GM12878 (cell line): ENCODE results near the gene HSBP1L1. TPM values are rescaled to one million over a fixed set of nuclear protein-coding genes. Genes with fewer than 3 reads are reported as not detected.

ENCODE experiments used
- ATAC-seq: fragments of 200-7000 bp; cut with Tn5 transposase; 3 replicates; pipeline ENCODE4 v1.9.1; 2020; ENCODE audit warnings: mild to moderate bottlenecking, moderate library complexity
- BruUV-seq: library from RNA; stranded (reverse); fragments of 400-500 nt; replicated peaks from 2 replicates; lab custom pipeline; 2021; lab: Mats Ljungman, UMichigan
- CTCF ChIA-PET: fragments of 300-600 bp; sonication (Branson Sonifier 250); formaldehyde crosslinking; extraction: SDS; loops from one replicate; lab custom pipeline; 2021; ENCODE audit warnings: inconsistent platforms; lab: Yijun Ruan, JAX
- POLR2A ChIA-PET: fragments of 350-600 bp; formaldehyde crosslinking; extraction: SDS; loops from one replicate; lab custom pipeline; 2021; ENCODE audit warnings: inconsistent platforms; lab: Charles Lee
- RAD21 ChIA-PET: fragments of 300-600 bp; sonication (Branson Sonifier 250); formaldehyde crosslinking; loops from one replicate; lab custom pipeline; 2023; ENCODE audit warnings: antibody characterized with exemption; ENCODE audit not compliant: unreplicated experiment; lab: Charles Lee
- SMC1A ChIA-PET: fragments of 300-600 bp; sonication (Branson Sonifier 250); formaldehyde crosslinking; loops from one replicate; lab custom pipeline; 2023; ENCODE audit not compliant: unreplicated experiment, uncharacterized antibody; lab: Charles Lee
- DNase-seq: peaks from one replicate; pipeline ENCODE4 v3.0.0-alpha.2; 2011; ENCODE audit warnings: low read depth, low spot score
- FAIRE-seq: peaks from 3 replicates; lab custom pipeline; 2011; peaks lifted over from hg19 to GRCh38; lab: Jason Lieb, UNC
- H2AFZ ChIP-seq: 2 replicates; pipeline ENCODE4 v1.6.0; 2011; ENCODE audit warnings: low read depth, low read length, control low read depth; ENCODE audit not compliant: control insufficient read depth
- H3K27ac ChIP-seq: 2 replicates; pipeline ENCODE4 v1.5.1; 2011; ENCODE audit warnings: control low read depth; ENCODE audit not compliant: control insufficient read depth, insufficient read depth
- H3K27me3 ChIP-seq, 2 experiments: replicated peaks in 1 of 2; 2 replicates each; pipeline versions ENCODE4 v1.6.0 to v1.6.1; 2011; ENCODE audit warnings: low read length in 1 of 2; ENCODE audit not compliant: control insufficient read depth in 2 of 2, insufficient read depth in 2 of 2
- H3K36me3 ChIP-seq, 2 experiments: 2 replicates each; pipeline ENCODE4 v1.5.1; 2011; ENCODE audit warnings: low read length in 1 of 2; ENCODE audit not compliant: control insufficient read depth in 2 of 2, insufficient read depth in 2 of 2
- H3K4me1 ChIP-seq: 2 replicates; pipeline ENCODE4 v1.6.1; 2011; ENCODE audit warnings: mild to moderate bottlenecking, low read length, moderate library complexity, mixed read lengths; ENCODE audit not compliant: control insufficient read depth, insufficient read depth
- H3K4me2 ChIP-seq: 2 replicates; pipeline ENCODE4 v1.6.0; 2011; ENCODE audit warnings: control low read depth; ENCODE audit not compliant: control insufficient read depth, insufficient read depth
- H3K4me3 ChIP-seq: fragments of 200-600 bp; sonication (generic); 2 replicates; pipeline ENCODE4 v1.5.1; 2016
- H3K79me2 ChIP-seq: 2 replicates; pipeline ENCODE4 v1.6.0; 2011; ENCODE audit warnings: low read length; ENCODE audit not compliant: control insufficient read depth, insufficient read depth
- H3K9ac ChIP-seq: 2 replicates; pipeline ENCODE4 v1.8.0; 2011; ENCODE audit warnings: low read length, control low read depth, mixed read lengths; ENCODE audit not compliant: control insufficient read depth, insufficient read depth
- H3K9me3 ChIP-seq: replicated peaks from 3 replicates; pipeline ENCODE4 v1.5.1; 2011; ENCODE audit warnings: mild to moderate bottlenecking, low read length; ENCODE audit not compliant: control insufficient read depth, insufficient read depth
- H4K20me1 ChIP-seq: 2 replicates; pipeline ENCODE4 v1.6.0; 2011; ENCODE audit not compliant: control insufficient read depth, insufficient read depth
- SUPT20H ChIP-seq: IDR thresholded peaks from 2 replicates; pipeline ENCODE4 v1.6.1; 2011; ENCODE audit warnings: low read depth, mild to moderate bottlenecking, low read length, moderate library complexity, borderline replicate concordance; ENCODE audit not compliant: control insufficient read depth
- ZNF24 ChIP-seq: fragments of 450-650 bp; IDR thresholded peaks from 2 replicates; pipeline ENCODE4 v1.6.1; 2017; ENCODE audit warnings: antibody characterized with exemption, mild to moderate bottlenecking
- ZNF622 ChIP-seq: fragments of 450-650 bp; IDR thresholded peaks from 2 replicates; pipeline ENCODE4 v1.6.1; 2017; ENCODE audit warnings: mild to moderate bottlenecking, inconsistent platforms
- WGBS: methylation state at CpG from one replicate; pipeline ENCODE4 v1.1.6; 2016; ENCODE audit warnings: low lambda C conversion rate; ENCODE audit not compliant: insufficient replicate concordance, insufficient coverage; ENCODE audit errors: missing lambda C conversion rate; 5-methylcytosine and 5-hydroxymethylcytosine counted together
- in situ Hi-C: fragments of 300-500 bp; cut with MboI; formaldehyde crosslinking; loops from 9 replicates; pipeline ENCODE4 v1.14.3; 2018; ENCODE audit warnings: mixed read lengths
- intact Hi-C: fragments of 100-400 bp; cut with micrococcal nuclease; formaldehyde crosslinking; loops from one replicate; pipeline ENCODE4 v1.14.2; 2022; ENCODE audit not compliant: unreplicated experiment
- polyA plus RNA-seq, 11 experiments: library from polyadenylated mRNA; depleted of rRNA in 4 of 11; unstranded in 6 of 11; stranded (reverse) in 5 of 11; fragments of >200 nt; fragmentation: Nextera tagmentation in 4 of 11; fragmentation: Illumina TruSeq in 1 of 11; extraction: Ambion mirVana in 4 of 11; extraction: Trizol in 1 of 11; gene quantifications; 1 replicate in 1 of 11; 2 replicates in 10 of 11; pipeline versions ENCODE4 v1.2.1 to v1.2.3, GENCODE V29; 2011 to 2016; ENCODE audit warnings: inconsistent platforms in 2 of 11, missing spikeins in 2 of 11, low read depth in 1 of 11
- total RNA-seq, 4 experiments: library from RNA; depleted of rRNA in 3 of 4; stranded (reverse); fragments of >200 nt in 3 of 4; fragmentation: Illumina TruSeq in 1 of 4; extraction: Trizol in 1 of 4; gene quantifications; 2 replicates each; pipeline versions ENCODE4 v1.2.1 to v1.2.3, GENCODE V29; 2013 to 2021
- TF ChIP-seq, protein P1 (sequence below): IDR thresholded peaks from 2 replicates; pipeline ENCODE4 v1.6.1; 2012; ENCODE audit warnings: mild to moderate bottlenecking, low read depth, low read length

HSBP1L1 gene
- total and polyA plus RNA-seq, 10 of the 15 experiments (the other 5 are each of a cell fraction or from before 2014, with no cell fraction given): 0.97 to 14.0 (median 6.9) TPM; not detected in 1

DNA sequence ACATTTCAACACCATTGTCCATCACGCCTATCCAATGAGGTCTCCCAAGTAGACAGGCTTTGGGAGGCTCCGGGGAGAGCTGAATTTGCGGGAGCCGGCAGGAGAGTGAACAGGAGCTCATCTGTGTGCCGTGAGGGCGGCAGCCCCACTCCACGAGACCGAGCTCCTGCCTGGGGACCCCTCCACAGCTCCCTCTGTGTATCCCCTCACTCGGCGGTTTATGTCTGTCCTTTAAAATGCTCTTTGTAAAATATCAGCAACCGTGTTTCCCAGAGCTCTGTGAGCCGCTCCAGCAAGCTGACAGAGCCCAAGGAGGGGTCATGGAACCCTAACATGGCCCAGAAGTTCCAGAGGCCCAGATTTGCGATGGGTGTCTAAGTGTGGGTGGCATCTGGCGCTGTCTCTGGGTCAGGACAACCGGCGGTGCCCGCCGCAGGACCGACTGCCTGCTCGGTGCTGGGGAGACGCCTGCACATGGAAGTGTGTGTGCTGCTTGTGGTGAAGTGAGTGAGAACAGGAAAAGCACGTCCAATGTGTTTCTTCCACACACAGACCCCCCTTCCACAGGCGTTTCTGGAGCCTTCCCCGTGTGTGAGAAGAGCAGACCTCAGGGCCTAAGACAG, 47.8 kb upstream of the HSBP1L1 start:
- 96% methylated on average over 24 of the region's 24 CpGs for WGBS
- intact Hi-C loops: no loop called here
- no peak for TF ChIP-seq SUPT20H
- no peak for TF ChIP-seq ZNF622
- TF ChIP-seq ZNF24: no peak
- TF ChIP-seq, protein P1, sequence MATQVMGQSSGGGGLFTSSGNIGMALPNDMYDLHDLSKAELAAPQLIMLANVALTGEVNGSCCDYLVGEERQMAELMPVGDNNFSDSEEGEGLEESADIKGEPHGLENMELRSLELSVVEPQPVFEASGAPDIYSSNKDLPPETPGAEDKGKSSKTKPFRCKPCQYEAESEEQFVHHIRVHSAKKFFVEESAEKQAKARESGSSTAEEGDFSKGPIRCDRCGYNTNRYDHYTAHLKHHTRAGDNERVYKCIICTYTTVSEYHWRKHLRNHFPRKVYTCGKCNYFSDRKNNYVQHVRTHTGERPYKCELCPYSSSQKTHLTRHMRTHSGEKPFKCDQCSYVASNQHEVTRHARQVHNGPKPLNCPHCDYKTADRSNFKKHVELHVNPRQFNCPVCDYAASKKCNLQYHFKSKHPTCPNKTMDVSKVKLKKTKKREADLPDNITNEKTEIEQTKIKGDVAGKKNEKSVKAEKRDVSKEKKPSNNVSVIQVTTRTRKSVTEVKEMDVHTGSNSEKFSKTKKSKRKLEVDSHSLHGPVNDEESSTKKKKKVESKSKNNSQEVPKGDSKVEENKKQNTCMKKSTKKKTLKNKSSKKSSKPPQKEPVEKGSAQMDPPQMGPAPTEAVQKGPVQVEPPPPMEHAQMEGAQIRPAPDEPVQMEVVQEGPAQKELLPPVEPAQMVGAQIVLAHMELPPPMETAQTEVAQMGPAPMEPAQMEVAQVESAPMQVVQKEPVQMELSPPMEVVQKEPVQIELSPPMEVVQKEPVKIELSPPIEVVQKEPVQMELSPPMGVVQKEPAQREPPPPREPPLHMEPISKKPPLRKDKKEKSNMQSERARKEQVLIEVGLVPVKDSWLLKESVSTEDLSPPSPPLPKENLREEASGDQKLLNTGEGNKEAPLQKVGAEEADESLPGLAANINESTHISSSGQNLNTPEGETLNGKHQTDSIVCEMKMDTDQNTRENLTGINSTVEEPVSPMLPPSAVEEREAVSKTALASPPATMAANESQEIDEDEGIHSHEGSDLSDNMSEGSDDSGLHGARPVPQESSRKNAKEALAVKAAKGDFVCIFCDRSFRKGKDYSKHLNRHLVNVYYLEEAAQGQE: no peak
- TF ChIP-seq, all 136 proteins: peak for 0
- no peak overlapping the region for H2AFZ ChIP-seq
- H3K27ac ChIP-seq: no peak overlapping the region
- FAIRE-seq (no peak), ATAC-seq (no peak), DNase-seq (no peak)
- BruUV-seq: no TSS peak
- no peaks in the 10 kb centered on the region for H3K27me3 ChIP-seq
- no peaks in the 10 kb centered on the region for H3K79me2 ChIP-seq
- H3K4me3 ChIP-seq: no peak overlapping the region
- H4K20me1 ChIP-seq: no peaks in the 10 kb centered on the region
- in situ Hi-C loops: no loop called here
- no peaks in the 10 kb centered on the region for H3K4me1 ChIP-seq
- H3K4me2 ChIP-seq: no peak overlapping the region
- ChIA-PET POLR2A (no interaction called here), CTCF (no interaction called here), RAD21 (no interaction called here), SMC1A (no interaction called here)
- H3K9ac ChIP-seq: no peak overlapping the region
- peaks cover 5% of the 10 kb centered on the region; the same call in 1 of the 3 replicates for H3K9me3 ChIP-seq
- peaks cover 0 to 23% of the 10 kb centered on the region in 2 experiments; a peak in 3 of 4 replicates for H3K36me3 ChIP-seq
